GM12872 (cell line): ENCODE measurements around the gene MST1R.

Experiments
- TF ChIP-seq, protein P1 (sequence below): IDR thresholded peaks from 3 replicates; pipeline ENCODE4 v1.5.1; 2011; ENCODE audit warnings: low read depth, mild to moderate bottlenecking, low read length, moderate library complexity; ENCODE audit not compliant: insufficient read depth

Gene MST1R

GRCh38 chr3:49916686-49917085, 13.0 kb upstream of the MST1R start:
- TF ChIP-seq, protein P1, sequence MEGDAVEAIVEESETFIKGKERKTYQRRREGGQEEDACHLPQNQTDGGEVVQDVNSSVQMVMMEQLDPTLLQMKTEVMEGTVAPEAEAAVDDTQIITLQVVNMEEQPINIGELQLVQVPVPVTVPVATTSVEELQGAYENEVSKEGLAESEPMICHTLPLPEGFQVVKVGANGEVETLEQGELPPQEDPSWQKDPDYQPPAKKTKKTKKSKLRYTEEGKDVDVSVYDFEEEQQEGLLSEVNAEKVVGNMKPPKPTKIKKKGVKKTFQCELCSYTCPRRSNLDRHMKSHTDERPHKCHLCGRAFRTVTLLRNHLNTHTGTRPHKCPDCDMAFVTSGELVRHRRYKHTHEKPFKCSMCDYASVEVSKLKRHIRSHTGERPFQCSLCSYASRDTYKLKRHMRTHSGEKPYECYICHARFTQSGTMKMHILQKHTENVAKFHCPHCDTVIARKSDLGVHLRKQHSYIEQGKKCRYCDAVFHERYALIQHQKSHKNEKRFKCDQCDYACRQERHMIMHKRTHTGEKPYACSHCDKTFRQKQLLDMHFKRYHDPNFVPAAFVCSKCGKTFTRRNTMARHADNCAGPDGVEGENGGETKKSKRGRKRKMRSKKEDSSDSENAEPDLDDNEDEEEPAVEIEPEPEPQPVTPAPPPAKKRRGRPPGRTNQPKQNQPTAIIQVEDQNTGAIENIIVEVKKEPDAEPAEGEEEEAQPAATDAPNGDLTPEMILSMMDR: no peak

GRCh38 chr3:49914906-49915305, 11.2 kb upstream of the MST1R start:
- TF ChIP-seq, protein P1: no peak

DNA sequence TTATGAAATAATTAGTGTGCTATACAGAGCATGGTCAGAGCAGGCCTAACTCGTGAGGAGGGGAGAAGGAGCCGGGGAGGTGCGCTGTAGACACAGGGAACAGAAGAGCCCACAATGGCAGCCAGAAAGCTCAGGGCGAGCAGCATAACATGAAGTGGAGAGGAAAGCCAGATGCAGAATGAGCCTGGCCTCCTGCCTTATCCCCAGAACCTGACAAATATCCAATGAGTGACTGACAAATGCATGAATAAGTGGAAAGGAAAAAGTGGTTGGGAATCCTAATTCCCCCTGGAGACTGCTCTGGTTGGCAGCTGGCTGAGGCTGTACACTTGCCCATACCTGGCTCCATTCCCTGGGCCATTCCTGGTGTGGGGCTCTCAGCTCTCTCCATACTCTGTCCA, 9.2 kb upstream of the MST1R start:
- TF ChIP-seq, protein P1: no peak

- TF ChIP-seq, protein P1: no peak
These were observed 7.9 kb upstream of the MST1R start for GRCh38 chr3:49911611-49912010.

- TF ChIP-seq, protein P1: no peak
These were observed 7.4 kb upstream of the MST1R start for GRCh38 chr3:49911124-49911420.

GRCh38 chr3:49910409-49911123, 6.9 kb upstream of the MST1R start:
- TF ChIP-seq, protein P1: no peak

DNA sequence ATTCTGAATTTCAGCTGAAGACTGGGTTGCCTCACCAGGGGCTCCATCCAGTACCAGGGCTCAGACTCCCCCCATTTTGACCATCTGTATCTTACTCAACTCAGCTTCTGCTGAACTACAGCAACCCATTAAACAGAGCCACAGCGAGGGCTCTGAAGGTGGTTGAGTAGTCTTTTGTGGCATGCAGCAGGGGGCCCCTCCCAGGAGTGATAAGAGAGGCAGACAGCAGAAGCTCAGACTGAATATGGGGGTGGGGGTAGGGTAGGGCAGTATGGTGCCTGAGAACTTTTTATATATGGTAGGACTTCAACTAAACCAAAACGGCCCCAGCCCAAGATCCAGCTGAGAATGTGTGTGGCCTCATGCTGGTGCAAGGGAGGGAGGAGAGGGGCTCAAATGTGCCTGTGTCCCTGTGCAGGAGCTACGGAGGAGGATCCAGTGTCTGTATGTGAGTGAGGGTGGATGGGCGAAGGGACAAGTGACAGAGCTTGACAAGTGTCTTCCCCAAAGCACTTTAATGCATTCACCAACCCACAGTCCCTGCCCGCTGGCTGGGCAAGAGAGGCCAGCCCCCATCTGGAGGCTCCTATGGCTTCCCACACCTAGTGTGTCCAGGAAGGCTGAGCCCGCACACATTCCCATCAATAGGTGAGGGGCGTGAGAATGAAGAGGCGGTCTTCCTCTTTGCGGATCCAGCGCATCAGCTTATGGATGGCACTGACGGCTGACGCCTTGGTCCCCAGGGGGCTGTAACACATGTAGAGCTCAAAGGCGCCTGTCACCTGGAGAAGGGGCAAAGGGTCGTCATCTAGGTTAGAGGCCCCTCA, 4.9 kb upstream of the MST1R start:
- TF ChIP-seq, protein P1: no peak
